Fibroblast of lung (primary cell): ENCODE results near the gene INAFM1. TPM values are rescaled to one million over a fixed set of nuclear protein-coding genes. Genes with fewer than 3 reads are reported as not detected.

Experiments
- DNase-seq, 2 donors: peaks; one replicate each; pipeline versions ENCODE4 v3.0.0 to v3.0.0-alpha.2; 2010; ENCODE audit warnings: low read depth in 2 of 2
- H2AFZ ChIP-seq: 2 replicates; pipeline ENCODE4 v1.5.1; 2012; ENCODE audit warnings: low read length, control low read depth, inconsistent platforms
- H3K27ac ChIP-seq: 2 replicates; pipeline ENCODE4 v1.5.1; 2011; ENCODE audit warnings: low read length, control low read depth; ENCODE audit not compliant: insufficient read depth
- H3K27me3 ChIP-seq: 2 replicates; pipeline ENCODE4 v1.5.1; 2011; ENCODE audit warnings: mild to moderate bottlenecking, low read length; ENCODE audit not compliant: control insufficient read depth, insufficient read depth
- H3K36me3 ChIP-seq: 2 replicates; pipeline ENCODE4 v1.5.1; 2011; ENCODE audit warnings: low read length; ENCODE audit not compliant: control insufficient read depth, insufficient read depth
- H3K4me1 ChIP-seq: 2 replicates; pipeline ENCODE4 v1.5.1; 2011; ENCODE audit warnings: low read length; ENCODE audit not compliant: control insufficient read depth, insufficient read depth; ENCODE audit errors: extremely low read depth
- H3K4me2 ChIP-seq: 2 replicates; pipeline ENCODE4 v1.5.1; 2011; ENCODE audit warnings: low read length, control low read depth; ENCODE audit not compliant: insufficient read depth; ENCODE audit errors: extremely low read depth
- H3K4me3 ChIP-seq, 4 experiments: fragments of 200-600 bp in 1 of 4; sonication (generic) in 1 of 4; replicated peaks in 1 of 4; 2 replicates each; pipeline ENCODE4 v1.5.1; 2011 to 2016; ENCODE audit warnings: low read length in 4 of 4, low read depth in 3 of 4, mild to moderate bottlenecking in 3 of 4, control low read depth in 2 of 4, inconsistent platforms in 1 of 4, mixed read lengths in 1 of 4; ENCODE audit not compliant: insufficient read depth in 1 of 4; ENCODE audit errors: control extremely low read depth in 1 of 4
- H3K79me2 ChIP-seq: 2 replicates; pipeline ENCODE4 v1.5.1; 2012; ENCODE audit warnings: mild to moderate bottlenecking, low read length, inconsistent platforms; ENCODE audit not compliant: control insufficient read depth, insufficient read depth
- H3K9ac ChIP-seq: 2 replicates; pipeline ENCODE4 v1.5.1; 2011; ENCODE audit warnings: mild to moderate bottlenecking, low read length, control low read depth; ENCODE audit not compliant: insufficient read depth
- H3K9me3 ChIP-seq: 2 replicates; pipeline ENCODE4 v1.5.1; 2012; ENCODE audit warnings: low read depth, low read length; ENCODE audit not compliant: control insufficient read depth, insufficient read depth
- H4K20me1 ChIP-seq: 2 replicates; pipeline ENCODE4 v1.5.1; 2011; ENCODE audit warnings: low read length; ENCODE audit not compliant: control insufficient read depth, insufficient read depth; ENCODE audit errors: extremely low read depth
- EZH2 ChIP-seq: IDR thresholded peaks from 2 replicates; pipeline ENCODE4 v1.5.1; 2012; ENCODE audit warnings: low read length, control low read depth, mild to moderate bottlenecking; ENCODE audit errors: missing control alignments
- polyA plus RNA-seq, 2 donors: library from polyadenylated mRNA; depleted of rRNA in 1 of 2; stranded (reverse) in 1 of 2; unstranded in 1 of 2; fragments of >200 nt; gene quantifications; 2 replicates each; pipeline ENCODE4 v1.2.1, GENCODE V29; 2011 to 2012; ENCODE audit warnings: missing spikeins in 1 of 2
- total RNA-seq: library from RNA; depleted of rRNA; stranded (reverse); fragments of >200 nt; gene quantifications from 2 replicates; pipeline ENCODE4 v1.2.1, GENCODE V29; 2014
- TF ChIP-seq, protein P1 (sequence below), 2 donors: IDR thresholded peaks in 1 of 2; conservative IDR thresholded peaks in 1 of 2; 1 replicate in 1 of 2; 2 replicates in 1 of 2; pipeline ENCODE4 v1.5.1; 2011 to 2012; ENCODE audit warnings: low read length in 2 of 2, control low read depth in 1 of 2, inconsistent platforms in 1 of 2, low read depth in 1 of 2, mild to moderate bottlenecking in 1 of 2

INAFM1 gene
- total and polyA plus RNA-seq, 2 donors (not counting 1 experiment from before 2014, with no cell fraction given): 2.0 to 3.6 TPM

DNA sequence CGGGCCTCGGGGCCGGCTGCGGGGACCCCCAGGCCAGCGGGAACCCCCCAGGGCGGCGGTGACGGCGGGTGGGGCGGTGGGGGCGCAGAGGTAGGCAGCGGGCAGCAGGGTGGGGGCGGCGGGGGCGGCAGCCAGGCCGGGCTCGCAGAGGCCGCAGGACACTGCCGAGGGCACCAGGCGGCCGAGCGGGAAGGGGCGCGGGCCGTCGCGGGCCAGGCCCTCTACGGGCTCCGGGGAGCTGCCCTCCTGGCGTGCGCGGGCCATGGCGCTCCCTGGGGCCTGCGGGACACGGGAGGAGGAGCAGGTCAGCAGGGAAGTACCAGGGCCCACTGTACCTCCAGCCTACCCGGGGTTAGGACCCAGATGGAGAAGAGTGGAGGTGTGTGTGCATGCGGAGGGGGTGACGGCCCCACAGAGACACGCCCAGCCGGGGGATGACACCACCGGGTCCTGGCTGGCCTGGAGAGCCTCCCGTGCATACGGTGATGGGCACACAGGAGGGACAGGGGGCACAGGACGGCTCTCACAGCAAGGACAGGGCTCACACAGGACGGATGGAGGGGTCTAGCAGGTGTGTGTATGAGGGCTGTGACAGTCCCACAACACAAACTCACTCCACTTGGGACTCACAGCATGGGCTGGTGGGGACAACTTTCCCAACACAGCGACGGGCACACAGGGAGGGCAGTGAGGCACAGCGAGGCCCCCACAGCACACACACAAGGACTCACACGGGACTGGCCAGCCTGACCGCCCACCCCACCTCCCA, 46.3 kb upstream of the INAFM1 start:
- peak overlapping the region; percentile 51 to 99 (median 98) for H3K4me3 ChIP-seq
- no peaks in the 10 kb centered on the region for H4K20me1 ChIP-seq
- peak overlapping the region; percentile 97 for H3K27ac ChIP-seq
- H3K79me2 ChIP-seq: peaks cover 23% of the 10 kb centered on the region
- H3K9me3 ChIP-seq: no peaks in the 10 kb centered on the region
- peak overlapping the region; percentile 94 for H3K4me2 ChIP-seq
- no peak for TF ChIP-seq EZH2
- TF ChIP-seq, protein P1, sequence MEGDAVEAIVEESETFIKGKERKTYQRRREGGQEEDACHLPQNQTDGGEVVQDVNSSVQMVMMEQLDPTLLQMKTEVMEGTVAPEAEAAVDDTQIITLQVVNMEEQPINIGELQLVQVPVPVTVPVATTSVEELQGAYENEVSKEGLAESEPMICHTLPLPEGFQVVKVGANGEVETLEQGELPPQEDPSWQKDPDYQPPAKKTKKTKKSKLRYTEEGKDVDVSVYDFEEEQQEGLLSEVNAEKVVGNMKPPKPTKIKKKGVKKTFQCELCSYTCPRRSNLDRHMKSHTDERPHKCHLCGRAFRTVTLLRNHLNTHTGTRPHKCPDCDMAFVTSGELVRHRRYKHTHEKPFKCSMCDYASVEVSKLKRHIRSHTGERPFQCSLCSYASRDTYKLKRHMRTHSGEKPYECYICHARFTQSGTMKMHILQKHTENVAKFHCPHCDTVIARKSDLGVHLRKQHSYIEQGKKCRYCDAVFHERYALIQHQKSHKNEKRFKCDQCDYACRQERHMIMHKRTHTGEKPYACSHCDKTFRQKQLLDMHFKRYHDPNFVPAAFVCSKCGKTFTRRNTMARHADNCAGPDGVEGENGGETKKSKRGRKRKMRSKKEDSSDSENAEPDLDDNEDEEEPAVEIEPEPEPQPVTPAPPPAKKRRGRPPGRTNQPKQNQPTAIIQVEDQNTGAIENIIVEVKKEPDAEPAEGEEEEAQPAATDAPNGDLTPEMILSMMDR (conservative IDR thresholded peaks at IDR 0.05 in 1 of 2, IDR thresholded peaks at IDR 0.05 in 1 of 2; ENCODE audit: low read depth in 1 of 2, low read length in 2 of 2): no peak
- DNase-seq: peak in 1 of 2 donors; percentile 11
- H3K4me1 ChIP-seq: peaks cover 27% of the 10 kb centered on the region
- H3K9ac ChIP-seq: peak overlapping the region; percentile 67
- no peak overlapping the region for H2AFZ ChIP-seq
- no peaks in the 10 kb centered on the region for H3K27me3 ChIP-seq
- H3K36me3 ChIP-seq: peaks cover 1% of the 10 kb centered on the region

DNA sequence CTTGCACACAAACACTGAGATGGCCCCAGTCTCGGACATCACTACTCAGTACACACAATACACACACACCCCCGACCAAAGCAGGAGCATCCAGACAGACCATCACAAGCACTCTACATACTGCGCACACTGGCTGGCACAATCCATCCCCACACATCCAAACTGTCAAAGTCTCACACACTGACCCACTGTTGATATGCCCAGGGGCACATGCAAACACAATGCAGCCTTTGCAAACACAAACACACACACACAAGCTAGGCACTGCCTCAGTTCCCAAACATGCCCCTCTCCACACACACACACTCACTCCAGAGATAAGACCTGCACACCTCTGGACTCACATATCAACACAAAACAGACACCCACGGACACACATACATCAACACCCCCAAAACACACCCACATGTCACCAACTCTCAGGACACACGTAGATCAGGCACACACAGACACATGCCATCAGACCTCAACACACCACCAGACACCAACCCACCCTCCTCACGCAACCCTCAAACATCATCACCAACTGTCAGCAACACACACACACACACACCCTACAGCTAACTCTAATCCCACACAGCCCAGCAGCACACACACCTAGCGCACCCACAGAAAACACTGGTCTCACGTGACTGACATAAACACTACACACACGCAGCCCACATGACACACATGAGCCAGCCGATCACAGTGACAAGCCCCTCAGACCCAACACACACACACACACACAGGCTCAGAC, 45.6 kb upstream of the INAFM1 start:
- peaks cover 27% of the 10 kb centered on the region for H3K4me1 ChIP-seq

DNA sequence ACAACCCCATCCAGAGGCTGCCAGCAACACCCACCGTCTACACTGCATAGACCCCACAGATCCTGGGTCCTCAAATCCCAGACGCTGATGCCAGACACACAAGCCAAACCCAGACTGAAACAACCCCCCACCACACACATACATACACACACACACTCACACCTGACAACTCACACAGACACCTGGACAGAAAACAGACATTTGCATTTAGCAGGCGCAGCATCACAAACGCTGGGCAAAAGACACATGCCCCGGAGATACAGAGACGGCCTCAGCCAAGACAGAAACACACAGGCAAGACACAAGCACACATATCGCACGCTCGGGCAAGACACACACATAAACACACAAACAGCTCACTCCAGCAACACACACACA, 45.0 kb upstream of the INAFM1 start:
- H4K20me1 ChIP-seq: no peaks in the 10 kb centered on the region
- H3K27ac ChIP-seq: peak overlapping the region; percentile 97
- H3K4me1 ChIP-seq: peaks cover 27% of the 10 kb centered on the region
- peak; percentile 37 to 45 for DNase-seq
- H3K79me2 ChIP-seq: peaks cover 23% of the 10 kb centered on the region
- no peaks in the 10 kb centered on the region for H3K9me3 ChIP-seq
- peak overlapping the region; percentile 71 for H3K9ac ChIP-seq
- no peaks in the 10 kb centered on the region for H3K27me3 ChIP-seq
- no peaks in the 10 kb centered on the region for H3K36me3 ChIP-seq
- H3K4me3 ChIP-seq: peak overlapping the region; percentile 89 to 99 (median 98)
- peak overlapping the region; percentile 94 for H3K4me2 ChIP-seq
- TF ChIP-seq EZH2: no peak
- TF ChIP-seq, protein P1 (conservative IDR thresholded peaks at IDR 0.05 in 1 of 2, IDR thresholded peaks at IDR 0.05 in 1 of 2; ENCODE audit: low read depth in 1 of 2, low read length in 2 of 2): no peak
- H2AFZ ChIP-seq: no peak overlapping the region

More for the DNA sequence above, 45.6 kb upstream of the INAFM1 start:
- H3K27me3 ChIP-seq: no peaks in the 10 kb centered on the region
- DNase-seq: peak; percentile 46 to 50
- no peak overlapping the region for H2AFZ ChIP-seq
- peak overlapping the region; percentile 89 to 99 (median 98) for H3K4me3 ChIP-seq
- H3K79me2 ChIP-seq: peaks cover 23% of the 10 kb centered on the region
- no peaks in the 10 kb centered on the region for H3K9me3 ChIP-seq
- H3K9ac ChIP-seq: peak overlapping the region; percentile 71
- TF ChIP-seq EZH2: no peak
- TF ChIP-seq, protein P1 (conservative IDR thresholded peaks at IDR 0.05 in 1 of 2, IDR thresholded peaks at IDR 0.05 in 1 of 2; ENCODE audit: low read depth in 1 of 2, low read length in 2 of 2): no peak
- no peaks in the 10 kb centered on the region for H4K20me1 ChIP-seq
- peak overlapping the region; percentile 97 for H3K27ac ChIP-seq
- H3K4me2 ChIP-seq: peak overlapping the region; percentile 94
- no peaks in the 10 kb centered on the region for H3K36me3 ChIP-seq
